Measurements from ENCODE around the gene CDH16.

DNA sequence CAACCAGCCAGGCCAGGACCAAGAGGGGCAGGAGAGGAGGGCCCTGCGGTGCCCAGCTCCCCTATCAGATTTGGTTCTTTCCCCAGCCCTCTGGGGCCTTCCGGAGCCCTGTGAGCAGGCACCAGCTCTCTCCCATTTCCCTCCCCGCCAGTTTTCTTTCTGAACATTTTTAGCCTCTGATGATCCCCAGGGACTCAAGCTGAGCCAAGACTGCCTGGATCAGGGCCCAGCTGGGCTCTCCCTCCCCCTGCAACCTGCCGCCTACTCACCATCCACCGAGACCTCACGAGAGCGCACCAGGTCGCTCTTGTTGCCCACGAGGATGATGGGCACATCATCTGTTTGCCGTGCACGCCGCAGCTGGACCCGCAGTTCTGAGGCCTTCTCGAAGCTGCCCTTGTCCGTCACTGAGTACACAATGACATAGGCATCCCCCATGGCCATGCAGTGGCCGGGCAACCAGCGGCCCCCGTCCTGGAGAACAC, 4.6 kb upstream of the CDH16 start:
- TF ChIP-seq, protein P1, sequence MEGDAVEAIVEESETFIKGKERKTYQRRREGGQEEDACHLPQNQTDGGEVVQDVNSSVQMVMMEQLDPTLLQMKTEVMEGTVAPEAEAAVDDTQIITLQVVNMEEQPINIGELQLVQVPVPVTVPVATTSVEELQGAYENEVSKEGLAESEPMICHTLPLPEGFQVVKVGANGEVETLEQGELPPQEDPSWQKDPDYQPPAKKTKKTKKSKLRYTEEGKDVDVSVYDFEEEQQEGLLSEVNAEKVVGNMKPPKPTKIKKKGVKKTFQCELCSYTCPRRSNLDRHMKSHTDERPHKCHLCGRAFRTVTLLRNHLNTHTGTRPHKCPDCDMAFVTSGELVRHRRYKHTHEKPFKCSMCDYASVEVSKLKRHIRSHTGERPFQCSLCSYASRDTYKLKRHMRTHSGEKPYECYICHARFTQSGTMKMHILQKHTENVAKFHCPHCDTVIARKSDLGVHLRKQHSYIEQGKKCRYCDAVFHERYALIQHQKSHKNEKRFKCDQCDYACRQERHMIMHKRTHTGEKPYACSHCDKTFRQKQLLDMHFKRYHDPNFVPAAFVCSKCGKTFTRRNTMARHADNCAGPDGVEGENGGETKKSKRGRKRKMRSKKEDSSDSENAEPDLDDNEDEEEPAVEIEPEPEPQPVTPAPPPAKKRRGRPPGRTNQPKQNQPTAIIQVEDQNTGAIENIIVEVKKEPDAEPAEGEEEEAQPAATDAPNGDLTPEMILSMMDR (tag by site-specific recombination; IDR thresholded peaks at IDR 0.05), result no peak
- TF ChIP-seq, protein P2, sequence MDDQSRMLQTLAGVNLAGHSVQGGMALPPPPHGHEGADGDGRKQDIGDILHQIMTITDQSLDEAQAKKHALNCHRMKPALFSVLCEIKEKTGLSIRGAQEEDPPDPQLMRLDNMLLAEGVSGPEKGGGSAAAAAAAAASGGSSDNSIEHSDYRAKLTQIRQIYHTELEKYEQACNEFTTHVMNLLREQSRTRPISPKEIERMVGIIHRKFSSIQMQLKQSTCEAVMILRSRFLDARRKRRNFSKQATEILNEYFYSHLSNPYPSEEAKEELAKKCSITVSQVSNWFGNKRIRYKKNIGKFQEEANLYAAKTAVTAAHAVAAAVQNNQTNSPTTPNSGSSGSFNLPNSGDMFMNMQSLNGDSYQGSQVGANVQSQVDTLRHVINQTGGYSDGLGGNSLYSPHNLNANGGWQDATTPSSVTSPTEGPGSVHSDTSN (CRISPR knock-in tag; IDR thresholded peaks at IDR 0.05), result no peak
- no peak for TF ChIP-seq ZNF274 (IDR thresholded peaks at IDR 0.05; ENCODE audit: low read length)
- no peak for TF ChIP-seq ZNF274 (tag by site-specific recombination; IDR thresholded peaks at IDR 0.05; ENCODE audit: borderline replicate concordance)

Data from HEK293 (cell line).